K562 (cell line): ENCODE measurements around the gene DPH7. TPM values are rescaled to one million over a fixed set of nuclear protein-coding genes. Genes with fewer than 3 reads are reported as not detected.

Experiments used
- CBX2 ChIP-seq: fragments of 200-600 bp; sonication (generic); IDR thresholded peaks from one replicate; pipeline ENCODE4 v1.6.1; 2012; ENCODE audit warnings: mild to moderate bottlenecking, low read length, inconsistent platforms; ENCODE audit not compliant: insufficient read depth, poor library complexity, severe bottlenecking
- ELK3 ChIP-seq: fragments of 450-650 bp; formaldehyde crosslinking; IDR thresholded peaks from 2 replicates; pipeline ENCODE4 v1.4.0; 2020; ENCODE audit warnings: mild to moderate bottlenecking
- GMEB1 ChIP-seq: fragments of 250-450 bp; sonication (Bioruptor Pico); IDR thresholded peaks from 2 replicates; pipeline ENCODE4 v1.4.0; 2020; ENCODE audit warnings: mild to moderate bottlenecking
- KLF10 ChIP-seq: fragments of 250-450 bp; sonication (Bioruptor Pico); IDR thresholded peaks from 2 replicates; pipeline ENCODE4 v1.6.1; 2021; ENCODE audit warnings: matching md5 sums
- MBD2 ChIP-seq: sonication (generic); IDR thresholded peaks from 2 replicates; pipeline ENCODE4 v1.6.1; 2016; ENCODE audit warnings: low read depth, borderline replicate concordance
- MCM7 ChIP-seq, 2 experiments: fragments of 450-650 bp; IDR thresholded peaks; 2 replicates each; pipeline ENCODE4 v1.6.1; 2016 to 2018
- ZBTB11 ChIP-seq, 3 experiments: fragments of 200-800 bp in 1 of 3; fragments of 250-450 bp in 1 of 3; fragments of 450-650 bp in 1 of 3; sonication (Bioruptor Pico) in 1 of 3; sonication (Bioruptor generic) in 1 of 3; formaldehyde crosslinking in 1 of 3; IDR thresholded peaks; 2 replicates each; pipeline versions ENCODE4 v1.6.1 to v1.8.0; 2016 to 2022; ENCODE audit warnings: mild to moderate bottlenecking in 2 of 3, missing genetic modification characterization in 2 of 3, missing compliant biosample characterization in 1 of 3, moderate library complexity in 1 of 3
- ZBTB49 ChIP-seq: sonication (generic); formaldehyde crosslinking; IDR thresholded peaks from 2 replicates; pipeline ENCODE4 v1.8.0; 2022; ENCODE audit warnings: missing genetic modification reagents, mild to moderate bottlenecking, borderline replicate concordance
- ZC3H11A ChIP-seq: IDR thresholded peaks from 2 replicates; pipeline ENCODE4 v1.6.1; 2012; ENCODE audit warnings: low read depth, low read length, improper control_type of control experiment
- ZHX1 ChIP-seq: fragments of 150-350 bp; conservative IDR thresholded peaks from 2 replicates; pipeline ENCODE4 v1.6.1; 2014; ENCODE audit warnings: low read length
- ZNF280A ChIP-seq: fragments of 450-650 bp; IDR thresholded peaks from 2 replicates; pipeline ENCODE4 v1.6.1; 2018; ENCODE audit warnings: mild to moderate bottlenecking, low read depth; ENCODE audit not compliant: partially characterized antibody
- polyA plus RNA-seq, 8 experiments: library from polyadenylated mRNA; depleted of rRNA in 4 of 8; stranded (reverse) in 5 of 8; unstranded in 3 of 8; fragments of >200 nt; fragmentation: Nextera tagmentation in 2 of 8; fragmentation: Illumina TruSeq in 1 of 8; extraction: Ambion mirVana in 2 of 8; extraction: Trizol in 1 of 8; gene quantifications; 2 replicates each; pipeline versions ENCODE4 v1.2.1 to v1.2.3, GENCODE V29; 2011 to 2014; ENCODE audit warnings: inconsistent platforms in 1 of 8, missing spikeins in 1 of 8
- total RNA-seq, 7 experiments: library from RNA; depleted of rRNA in 6 of 7; stranded (reverse); fragments of >200 nt in 6 of 7; fragmentation: Illumina TruSeq in 2 of 7; extraction: Trizol in 2 of 7; gene quantifications; 2 replicates each; pipeline versions ENCODE4 v1.2.1 to v1.2.3, GENCODE V29; 2011 to 2021; ENCODE audit warnings: low replicate concordance in 1 of 7

Gene DPH7
- total and polyA plus RNA-seq, 9 of the 15 experiments (the other 6 are each of a cell fraction or from before 2014, with no cell fraction given), result 13.9 to 68.6 (median 41.3) TPM

- TF ChIP-seq ZBTB49 (no peak; the same call in 1 of the 2 replicates), ELK3 (peak; percentile 44; the same call in 1 of the 2 replicates), ZNF280A (no peak), ZC3H11A (no peak), MBD2 (peak; percentile 35; the same call in 1 of the 2 replicates), GMEB1 (peak; percentile 77), CBX2 (no peak), ZBTB11 (CRISPR knock-in tag; IDR thresholded peaks at IDR 0.05) (peak in 2 of 3 experiments; percentile 43 to 90; a peak in 2 of 6 replicates), ZHX1 (no peak), KLF10 (CRISPR knock-in tag) (no peak), MCM7 (IDR thresholded peaks at IDR 0.05) (peak in 1 of 2 experiments; percentile 85; a peak in 1 of 4 replicates)
Observed at GRCh38 chr9:137618105-137619067, 39.7 kb upstream of the DPH7 start, which contains the start of gene EHMT1 (continued).
